BE2C (cell line): ENCODE results near the gene DOHH.

Source experiments
- DNase-seq: peaks from one replicate; pipeline ENCODE4 v3.0.0-alpha.2; 2020
- H3K27me3 ChIP-seq: fragments of 250-450 bp; sonication (Bioruptor Pico); 2 replicates; pipeline ENCODE4 v1.5.1; 2020; ENCODE audit warnings: mild to moderate bottlenecking
- H3K36me3 ChIP-seq: fragments of 250-450 bp; sonication (Bioruptor Pico); 2 replicates; pipeline ENCODE4 v1.5.1; 2020; ENCODE audit warnings: mild to moderate bottlenecking
- H3K4me1 ChIP-seq: fragments of 250-450 bp; sonication (Bioruptor Pico); 2 replicates; pipeline ENCODE4 v1.5.1; 2020
- H3K4me3 ChIP-seq: 2 replicates; pipeline ENCODE4 v1.5.1; 2011; ENCODE audit warnings: low read depth, low read length
- H3K9me3 ChIP-seq: fragments of 250-450 bp; sonication (Bioruptor Pico); 2 replicates; pipeline ENCODE4 v1.5.1; 2020
- CTCF ChIP-seq: IDR thresholded peaks from 2 replicates; pipeline ENCODE4 v1.5.1; 2012; ENCODE audit warnings: mild to moderate bottlenecking, low read depth, low read length

The DOHH gene

GRCh38 chr19:3527238-3527910 lies 26.9 kb upstream of the DOHH start:
- peaks cover 42% of the 10 kb centered on the region for H3K36me3 ChIP-seq
- no peaks in the 10 kb centered on the region for H3K27me3 ChIP-seq
- no peak for TF ChIP-seq CTCF
- H3K4me1 ChIP-seq: no peaks in the 10 kb centered on the region
- no peak for DNase-seq
- H3K4me3 ChIP-seq: no peak overlapping the region
- H3K9me3 ChIP-seq: no peaks in the 10 kb centered on the region

- no peak for DNase-seq
- Histone ChIP-seq H3K36me3 (peaks cover 39% of the 10 kb centered on the region), H3K4me3 (no peak overlapping the region), H3K4me1 (no peaks in the 10 kb centered on the region), H3K9me3 (no peaks in the 10 kb centered on the region), H3K27me3 (no peaks in the 10 kb centered on the region)
- peak; percentile 30 for TF ChIP-seq CTCF
Observed at GRCh38 chr19:3526507-3527237, 26.2 kb upstream of the DOHH start.

- no peak for TF ChIP-seq CTCF
- peaks cover 32% of the 10 kb centered on the region for H3K36me3 ChIP-seq
- H3K4me1 ChIP-seq: peaks cover 12% of the 10 kb centered on the region
- H3K4me3 ChIP-seq: no peak overlapping the region
- DNase-seq: no peak
- no peaks in the 10 kb centered on the region for H3K9me3 ChIP-seq
- no peaks in the 10 kb centered on the region for H3K27me3 ChIP-seq
Observed at GRCh38 chr19:3524904-3525451, 24.5 kb upstream of the DOHH start.

- no peak for TF ChIP-seq CTCF
- DNase-seq: no peak
- Histone ChIP-seq H3K4me3 (no peak overlapping the region), H3K27me3 (no peaks in the 10 kb centered on the region), H3K4me1 (peaks cover 15% of the 10 kb centered on the region), H3K36me3 (peaks cover 36% of the 10 kb centered on the region), H3K9me3 (no peaks in the 10 kb centered on the region)
Observed at GRCh38 chr19:3524078-3524842, 23.8 kb upstream of the DOHH start.

- TF ChIP-seq CTCF: no peak
- Histone ChIP-seq H3K4me1 (peaks cover 15% of the 10 kb centered on the region), H3K9me3 (no peaks in the 10 kb centered on the region), H3K4me3 (no peak overlapping the region), H3K27me3 (no peaks in the 10 kb centered on the region), H3K36me3 (peaks cover 37% of the 10 kb centered on the region)
- DNase-seq: no peak
Observed at GRCh38 chr19:3523361-3524077, 23.0 kb upstream of the DOHH start.
